ENCODE results near the gene ZNF385B. TPM values are rescaled to one million over a fixed set of nuclear protein-coding genes. Genes with fewer than 3 reads are reported as not detected.

ZNF385B gene
- total and polyA plus RNA-seq, 12 donors, result 2.0 to 15.3 (median 8.4) TPM

DNA sequence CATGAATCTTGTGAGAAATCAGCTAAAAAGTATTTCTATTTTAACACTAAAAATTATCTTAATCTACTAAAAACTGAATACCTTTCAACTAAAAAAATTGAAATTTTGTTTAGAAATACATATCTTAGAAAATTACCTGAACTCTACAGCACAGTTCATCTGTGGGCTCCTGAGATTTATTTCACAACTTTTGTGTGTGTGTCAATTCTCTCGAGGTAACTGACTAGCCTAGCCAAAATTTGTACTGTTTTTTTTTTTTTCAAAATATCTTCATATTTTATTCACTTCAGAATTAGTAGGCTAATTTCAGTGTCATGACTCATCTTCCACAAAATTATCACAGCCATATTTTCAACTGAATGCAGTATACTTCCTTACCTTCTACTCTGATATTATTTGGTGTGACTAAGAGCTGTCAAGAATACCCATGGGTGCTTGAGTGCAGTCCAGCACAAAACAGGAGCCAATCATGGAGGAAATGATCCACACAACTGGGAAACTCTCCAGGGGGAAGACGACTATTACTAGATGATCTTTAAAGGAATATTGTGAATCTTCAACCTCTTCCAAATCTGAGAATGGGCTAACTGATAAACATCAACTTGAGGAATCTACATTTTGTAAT, 174.6 kb downstream of the ZNF385B start:
- H3K9me3 ChIP-seq (replicated peaks in 1 of 3), result no peaks in the 10 kb centered on the region
- H3K27ac ChIP-seq, result no peak overlapping the region
- DNase-seq, result no peak
- 65 to 76% (median 70%) methylated on average over 2 of the region's 2 CpGs for whole genome bisulfite sequencing, 4 donors
- H3K27me3 ChIP-seq, result no peaks in the 10 kb centered on the region
- H3K4me1 ChIP-seq (replicated peaks in 1 of 2), result no peaks in the 10 kb centered on the region
- intact Hi-C loops (cut with DNase I), result no loop called here
- no peak overlapping the region for H3K4me3 ChIP-seq
- no peaks in the 10 kb centered on the region for H3K36me3 ChIP-seq (replicated peaks in 1 of 2)
- TF ChIP-seq, protein P1, sequence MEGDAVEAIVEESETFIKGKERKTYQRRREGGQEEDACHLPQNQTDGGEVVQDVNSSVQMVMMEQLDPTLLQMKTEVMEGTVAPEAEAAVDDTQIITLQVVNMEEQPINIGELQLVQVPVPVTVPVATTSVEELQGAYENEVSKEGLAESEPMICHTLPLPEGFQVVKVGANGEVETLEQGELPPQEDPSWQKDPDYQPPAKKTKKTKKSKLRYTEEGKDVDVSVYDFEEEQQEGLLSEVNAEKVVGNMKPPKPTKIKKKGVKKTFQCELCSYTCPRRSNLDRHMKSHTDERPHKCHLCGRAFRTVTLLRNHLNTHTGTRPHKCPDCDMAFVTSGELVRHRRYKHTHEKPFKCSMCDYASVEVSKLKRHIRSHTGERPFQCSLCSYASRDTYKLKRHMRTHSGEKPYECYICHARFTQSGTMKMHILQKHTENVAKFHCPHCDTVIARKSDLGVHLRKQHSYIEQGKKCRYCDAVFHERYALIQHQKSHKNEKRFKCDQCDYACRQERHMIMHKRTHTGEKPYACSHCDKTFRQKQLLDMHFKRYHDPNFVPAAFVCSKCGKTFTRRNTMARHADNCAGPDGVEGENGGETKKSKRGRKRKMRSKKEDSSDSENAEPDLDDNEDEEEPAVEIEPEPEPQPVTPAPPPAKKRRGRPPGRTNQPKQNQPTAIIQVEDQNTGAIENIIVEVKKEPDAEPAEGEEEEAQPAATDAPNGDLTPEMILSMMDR (IDR thresholded peaks at IDR 0.05), result no peak
- no peak for TF ChIP-seq POLR2A (IDR thresholded peaks at IDR 0.05)

DNA sequence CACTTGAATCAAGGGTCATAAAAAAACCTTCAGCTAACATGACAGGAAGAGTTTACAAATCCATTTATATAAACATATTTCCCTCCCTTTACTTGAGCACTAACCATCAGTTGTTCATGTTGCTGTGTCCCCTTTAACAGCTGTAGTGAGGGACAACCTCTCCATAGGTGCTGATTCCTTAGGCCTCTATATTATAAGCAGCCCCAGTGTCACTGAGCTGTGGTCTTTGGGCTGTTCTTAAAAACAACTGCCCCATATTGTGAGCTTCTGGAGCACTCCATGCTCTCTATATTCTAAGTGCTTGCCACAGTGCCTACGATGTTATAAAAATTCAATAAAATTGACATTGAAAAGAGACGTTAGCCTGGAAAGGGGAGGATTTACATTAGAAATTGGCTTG, 175.3 kb downstream of the ZNF385B start:
- H3K36me3 ChIP-seq (replicated peaks in 1 of 2), result no peaks in the 10 kb centered on the region
- no peak for TF ChIP-seq POLR2A (IDR thresholded peaks at IDR 0.05)
- TF ChIP-seq, protein P1 (IDR thresholded peaks at IDR 0.05), result no peak
- H3K27me3 ChIP-seq, result no peaks in the 10 kb centered on the region
- WGBS, 4 donors, result 79 to 91% (median 87%) methylated on average over 2 of the region's 2 CpGs
- no peaks in the 10 kb centered on the region for H3K4me1 ChIP-seq (replicated peaks in 1 of 2)
- intact Hi-C loops (cut with DNase I), result no loop called here
- H3K9me3 ChIP-seq (replicated peaks in 1 of 3), result no peaks in the 10 kb centered on the region
- no peak overlapping the region for H3K4me3 ChIP-seq
- DNase-seq, result no peak
- no peak overlapping the region for H3K27ac ChIP-seq

DNA sequence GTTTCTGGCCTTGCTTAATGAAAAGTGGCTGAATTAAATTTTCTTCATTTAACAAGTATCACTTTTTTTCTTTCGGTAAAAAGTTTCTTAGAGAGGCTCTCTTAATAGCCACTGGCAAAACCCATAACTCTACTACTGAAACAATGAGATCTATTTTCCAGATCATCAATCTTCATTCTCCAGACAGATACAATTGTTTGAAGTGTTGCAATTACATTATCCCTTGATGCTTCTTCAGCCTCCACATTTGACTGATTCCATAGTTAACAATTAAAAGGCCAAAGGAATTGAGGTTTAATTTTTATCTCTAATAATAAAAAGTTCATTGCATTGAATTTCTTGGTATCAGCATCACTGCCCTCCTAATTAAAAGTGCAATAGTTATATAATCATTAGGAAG, 176.3 kb downstream of the ZNF385B start:
- WGBS, 4 donors, result 0 to 78% (median 38%) methylated on average over 1 of the region's 1 CpG
- intact Hi-C loops (cut with DNase I), result no loop called here
- Histone ChIP-seq H3K27ac (no peak overlapping the region), H3K9me3 (replicated peaks in 1 of 3) (no peaks in the 10 kb centered on the region), H3K4me1 (replicated peaks in 1 of 2) (no peaks in the 10 kb centered on the region), H3K27me3 (no peaks in the 10 kb centered on the region), H3K36me3 (replicated peaks in 1 of 2) (no peaks in the 10 kb centered on the region), H3K4me3 (no peak overlapping the region)
- no peak for DNase-seq
- TF ChIP-seq, protein P1 (IDR thresholded peaks at IDR 0.05), result no peak
- TF ChIP-seq POLR2A (IDR thresholded peaks at IDR 0.05), result no peak

DNA sequence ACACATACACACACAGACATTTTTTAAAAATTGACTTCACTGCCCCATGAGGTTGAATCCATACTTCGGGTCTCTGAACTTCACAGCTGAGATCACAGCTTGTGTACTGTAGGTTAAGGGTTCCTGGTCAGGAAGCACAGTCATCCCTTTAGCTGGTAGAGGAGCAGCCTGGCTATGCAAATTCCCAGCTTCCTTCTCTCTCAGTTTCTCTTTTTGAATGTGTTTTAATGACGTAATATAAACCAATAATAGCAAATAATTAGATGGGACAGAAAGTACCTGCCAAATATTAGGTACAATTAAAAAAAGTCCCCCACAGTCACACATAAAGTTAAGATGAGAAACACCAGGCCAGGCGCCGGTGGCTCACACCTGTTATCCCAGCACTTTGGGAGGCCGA, 178.7 kb downstream of the ZNF385B start:
- no peak overlapping the region for H3K27ac ChIP-seq
- TF ChIP-seq, protein P1 (IDR thresholded peaks at IDR 0.05), result no peak
- no peak for TF ChIP-seq POLR2A (IDR thresholded peaks at IDR 0.05)
- 88 to 93% (median 90%) methylated on average over 5 of the region's 5 CpGs for WGBS, 4 donors
- H3K4me1 ChIP-seq (replicated peaks in 1 of 2), result no peaks in the 10 kb centered on the region
- no peaks in the 10 kb centered on the region for H3K9me3 ChIP-seq (replicated peaks in 1 of 3)
- no peaks in the 10 kb centered on the region for H3K27me3 ChIP-seq
- intact Hi-C loops (cut with DNase I), result no loop called here
- H3K4me3 ChIP-seq, result no peak overlapping the region
- DNase-seq, result no peak
- H3K36me3 ChIP-seq (replicated peaks in 1 of 2), result no peaks in the 10 kb centered on the region

All from adrenal gland (tissue), 12 donors.